Skin of body (tissue), 2 donors: ENCODE data around the gene EEIG1. TPM values are rescaled to one million over a fixed set of nuclear protein-coding genes. Genes with fewer than 3 reads are reported as not detected.
A peak's percentile ranks its signal among the peaks of the same experiment; 100 is the strongest.

ENCODE experiments used
- DNase-seq: peaks from one replicate; lab custom pipeline; 2025; lab: John Stamatoyannopoulos, UW
- total RNA-seq: library from RNA; depleted of rRNA; stranded (reverse); fragments of >200 nt; gene quantifications from one replicate; pipeline ENCODE4 v1.2.3, GENCODE V29; 2014

Gene EEIG1
- total RNA-seq, 1 donor from 2014 or later = 14.0 TPM

- DNase-seq = no peak
Observed at GRCh38 chr9:127975376-127976315, 5.1 kb downstream of the EEIG1 start.

DNA sequence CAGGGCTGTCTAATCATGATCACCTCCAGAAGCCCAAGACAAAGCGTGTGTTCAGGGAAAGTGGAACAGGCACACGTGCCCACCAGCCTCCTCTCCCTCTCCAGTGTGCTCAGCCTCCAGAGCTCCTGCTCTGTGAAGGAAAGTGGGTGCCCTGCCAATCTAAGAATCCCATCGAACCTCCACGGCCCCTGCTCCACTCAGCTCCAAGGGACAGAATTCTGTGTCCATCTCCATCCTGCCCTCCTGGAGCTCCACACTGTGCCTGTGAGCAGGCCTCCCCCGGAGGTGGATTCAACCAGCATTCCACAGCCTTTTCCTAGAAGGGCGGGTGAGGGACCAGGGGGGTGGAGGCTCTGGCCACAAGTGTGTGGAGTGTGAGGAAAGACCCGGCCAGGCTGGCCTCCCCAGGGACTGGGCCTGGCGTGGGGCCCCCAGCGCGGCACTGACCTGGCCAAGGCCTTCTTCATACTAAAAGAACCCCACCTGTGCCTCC lies 6.0 kb downstream of the EEIG1 start:
- no peak for DNase-seq

- DNase-seq = no peak
Observed at GRCh38 chr9:127974001-127974768, 6.6 kb downstream of the EEIG1 start.

DNA sequence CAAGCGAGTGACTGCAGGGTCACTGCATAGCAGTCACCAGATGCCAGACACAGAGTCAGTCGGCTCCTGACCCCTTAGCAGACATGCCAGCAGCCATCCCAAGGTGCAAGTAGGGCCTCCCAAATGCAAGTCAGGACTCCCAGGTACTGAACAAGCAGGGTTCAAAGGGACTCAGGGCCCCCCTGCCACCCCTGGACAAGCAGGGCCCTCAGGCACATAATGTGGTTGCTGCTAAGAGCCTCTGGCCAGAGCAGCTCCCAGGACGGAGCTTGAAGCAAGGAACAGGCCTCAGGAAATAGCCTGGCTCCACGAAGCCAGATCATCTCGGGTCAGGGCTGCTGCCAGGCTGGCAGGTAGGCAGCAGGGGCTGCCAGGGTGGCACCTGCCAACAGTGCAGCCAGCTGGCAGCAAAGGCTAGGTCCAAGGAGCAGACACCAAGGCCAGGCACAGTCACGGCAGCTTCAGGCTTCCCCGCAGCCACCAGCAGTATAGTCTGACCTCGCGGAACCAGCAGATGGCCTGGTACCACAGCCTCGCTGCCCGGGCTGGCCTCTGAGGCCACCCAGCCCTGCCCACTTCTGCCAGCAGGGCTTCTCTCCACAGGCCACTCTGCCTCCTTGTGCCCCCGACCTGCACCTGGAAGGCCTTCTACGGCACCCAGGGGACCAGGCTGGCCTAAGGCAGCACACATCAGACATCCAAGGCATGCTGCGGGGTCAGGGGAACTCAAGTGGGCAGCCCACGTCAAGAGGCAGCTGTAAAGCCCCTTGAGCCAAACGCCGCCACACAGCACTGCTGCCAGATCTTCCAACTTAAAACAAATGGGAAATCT lies 7.4 kb downstream of the EEIG1 start:
- no peak for DNase-seq

GRCh38 chr9:127972236-127972871 lies 8.4 kb downstream of the EEIG1 start:
- DNase-seq = no peak

DNA sequence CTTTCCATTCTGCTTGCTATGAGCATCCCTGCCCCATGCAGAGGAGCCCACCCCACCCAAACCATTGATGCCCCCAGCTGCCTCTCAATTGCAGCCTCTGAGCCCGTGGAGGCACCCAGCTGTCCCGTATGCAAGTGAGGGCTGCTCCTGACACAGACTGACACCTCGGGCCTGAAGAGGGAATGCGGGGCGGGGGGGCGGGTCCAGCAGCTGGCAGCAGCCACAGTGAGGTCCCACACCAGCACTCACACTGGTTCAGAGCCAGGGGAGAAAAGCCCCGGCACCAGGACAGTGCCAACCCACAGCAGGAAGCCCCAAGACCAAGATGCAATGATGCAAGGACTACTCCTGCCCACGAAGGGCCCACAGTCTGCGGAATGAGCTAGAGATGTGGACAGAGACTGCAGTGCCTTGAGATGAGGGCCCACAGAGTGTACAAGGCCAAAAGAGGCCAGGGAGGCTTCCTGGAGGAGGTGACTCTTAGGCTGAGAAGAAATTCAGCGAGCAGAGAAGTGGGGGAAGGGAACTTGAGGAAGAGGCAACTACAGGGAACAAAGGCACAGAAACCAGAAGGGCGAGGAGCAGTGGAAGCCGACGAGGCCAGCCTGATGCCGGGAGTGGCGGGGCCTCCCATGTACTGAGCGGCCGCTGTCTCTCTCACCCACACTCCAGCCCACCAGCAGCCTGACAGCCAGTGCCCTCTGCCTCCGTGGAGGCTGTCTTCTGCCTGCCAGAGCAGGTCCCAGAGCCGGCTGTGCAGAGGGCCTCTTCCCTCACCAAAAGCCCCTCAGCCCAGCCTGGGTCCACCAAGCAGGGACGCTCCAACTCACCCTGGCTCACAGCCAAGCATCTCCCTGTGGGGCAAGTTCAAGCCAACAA lies 9.2 kb downstream of the EEIG1 start:
- DNase-seq = no peak

- DNase-seq = no peak
Observed at GRCh38 chr9:127970401-127971313, 10.1 kb downstream of the EEIG1 start.

- peak; percentile 63 for DNase-seq
Observed at GRCh38 chr9:127968700-127969383, 11.9 kb downstream of the EEIG1 start.

- no peak for DNase-seq
Observed at GRCh38 chr9:127968042-127968441, 12.7 kb downstream of the EEIG1 start.

DNA sequence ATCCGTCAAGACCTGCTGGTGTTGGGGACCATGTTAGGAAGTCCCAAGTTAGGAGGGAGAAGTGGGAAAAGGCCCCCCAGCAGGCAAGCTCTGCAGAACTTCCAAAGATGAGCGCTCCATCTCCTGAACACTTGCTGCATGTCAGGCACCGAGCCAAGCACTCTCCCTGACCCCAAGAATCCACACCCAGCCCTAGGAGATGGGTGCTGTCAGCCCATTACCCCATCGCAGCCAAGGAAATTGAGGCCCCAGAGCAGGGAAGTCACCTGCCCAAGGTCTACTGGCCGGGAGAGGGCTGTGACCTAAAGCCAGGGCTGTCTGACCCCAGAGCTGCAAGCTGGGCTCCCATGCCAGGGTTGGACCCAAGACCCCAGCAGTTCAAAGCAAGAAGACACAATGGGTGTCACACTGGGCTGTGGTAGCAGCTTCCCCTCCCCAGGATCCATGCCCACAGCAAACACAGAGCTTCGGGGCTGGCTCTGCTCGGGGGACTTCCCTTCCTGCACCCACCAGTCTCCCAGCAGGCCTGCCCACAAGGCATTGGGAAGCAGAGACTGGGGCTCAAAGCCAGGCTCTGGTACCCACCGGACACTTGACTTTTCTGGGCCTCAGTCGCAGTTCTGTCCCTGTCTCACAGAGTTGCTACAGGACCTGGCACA lies 13.5 kb downstream of the EEIG1 start:
- DNase-seq = no peak

- no peak for DNase-seq
Observed at GRCh38 chr9:127966416-127967150, 14.2 kb downstream of the EEIG1 start.

GRCh38 chr9:127965953-127966352 lies 14.8 kb downstream of the EEIG1 start:
- no peak for DNase-seq

DNA sequence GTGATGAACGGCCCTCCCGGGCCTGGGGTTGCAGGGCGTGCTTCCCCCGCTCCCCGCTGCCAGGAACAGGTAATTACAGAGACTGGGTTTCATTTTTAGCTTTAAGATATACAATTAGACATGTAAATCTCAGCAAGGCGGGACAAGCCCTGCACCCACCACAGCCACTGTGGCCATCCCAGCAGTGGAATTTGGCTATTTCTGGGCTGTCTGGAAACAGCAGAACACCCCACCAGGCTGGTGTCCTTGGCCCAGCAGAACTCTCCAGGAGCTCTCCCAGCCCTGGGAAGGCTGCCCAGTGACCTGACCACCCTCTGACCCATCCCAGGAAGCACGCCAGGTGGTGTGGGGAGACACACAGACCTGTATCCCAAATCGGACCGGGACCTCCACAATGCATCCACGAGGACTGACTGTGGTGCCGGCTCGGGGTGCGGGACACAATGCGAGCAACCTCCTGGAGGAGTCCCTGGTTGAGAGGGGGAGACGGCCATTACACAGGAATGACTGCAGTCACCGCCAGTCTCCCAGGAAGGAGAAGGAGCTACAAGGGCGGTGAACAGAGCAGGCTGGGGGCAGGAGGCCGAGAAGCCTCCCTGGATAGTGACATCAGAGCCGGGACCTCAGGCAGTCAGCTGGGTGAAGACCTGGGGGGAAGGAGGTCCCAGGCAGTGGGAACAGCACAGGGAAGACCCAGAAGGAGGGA lies 17.3 kb downstream of the EEIG1 start:
- DNase-seq = no peak

DNA sequence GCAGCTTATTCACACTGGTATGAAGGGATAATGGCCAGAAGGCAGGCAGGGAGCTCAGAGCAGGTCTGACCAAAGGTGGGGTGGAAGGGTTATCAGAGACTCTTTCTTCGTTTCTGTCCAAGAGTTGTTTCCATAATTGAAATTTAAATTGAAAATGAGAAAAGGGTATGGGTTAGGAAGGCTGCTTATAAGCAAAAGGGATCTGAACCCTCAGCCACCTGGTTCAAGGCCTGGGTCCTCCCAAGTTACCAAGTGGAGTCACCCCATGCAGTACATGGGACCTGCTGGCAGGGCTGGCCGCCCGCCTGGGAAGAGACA lies 17.8 kb downstream of the EEIG1 start:
- no peak for DNase-seq

DNA sequence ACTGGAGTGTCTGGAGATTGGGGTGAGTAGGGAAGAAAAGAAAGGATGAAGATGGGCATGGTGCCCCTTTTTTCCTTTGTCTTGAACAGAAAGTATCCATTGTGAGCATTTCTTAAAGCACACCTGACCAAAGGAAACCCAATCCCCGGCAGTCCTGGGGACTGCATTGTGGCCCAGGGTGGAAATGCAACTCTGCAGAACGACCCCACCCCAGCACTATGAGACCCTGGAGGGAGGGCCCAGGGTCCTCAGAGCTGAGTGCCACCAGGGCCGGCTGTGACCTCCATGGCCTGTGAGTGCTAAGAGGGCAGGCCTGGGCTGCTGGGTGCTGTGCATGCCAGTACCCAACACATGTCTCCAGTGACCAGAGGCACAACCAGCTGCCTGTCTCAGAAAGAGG lies 18.5 kb downstream of the EEIG1 start:
- DNase-seq = no peak

DNA sequence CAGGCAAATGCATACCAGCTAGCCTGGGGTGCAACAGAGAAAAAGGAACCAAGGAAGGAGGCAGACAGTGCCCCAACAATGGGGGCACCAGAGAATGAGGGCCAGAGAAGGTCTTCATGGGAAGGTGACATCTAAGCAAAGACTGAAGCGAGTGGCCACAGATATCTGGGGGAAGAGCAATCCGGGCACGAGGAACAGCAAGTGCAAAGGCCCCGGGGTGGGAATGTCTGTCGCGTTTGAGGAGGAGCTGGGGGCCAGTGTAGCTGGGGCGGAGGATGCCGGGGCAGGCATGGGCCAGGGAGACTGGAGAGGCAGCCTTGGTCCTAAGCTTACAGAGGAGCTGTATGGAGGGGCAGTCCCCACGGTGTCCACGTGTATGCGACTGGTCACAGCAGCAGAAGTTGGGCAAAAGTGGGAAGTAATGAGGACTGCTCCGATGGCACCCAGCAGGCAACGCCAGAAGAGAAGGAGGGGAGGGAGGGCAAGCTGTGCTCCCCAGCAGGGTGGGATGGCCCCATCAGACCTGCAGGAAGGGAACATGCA lies 19.1 kb downstream of the EEIG1 start:
- no peak for DNase-seq
